NCI-H345 (cell line): ENCODE data around the gene NRDE2.

Experiments used
- DNase-seq: peaks from one replicate; lab custom pipeline; 2025; lab: John Stamatoyannopoulos, UW

The NRDE2 gene

GRCh38 chr14:90331497-90332270 is at the start of gene NRDE2:
Gene NRDE2 (minus strand): TSS chr14:90331941. CDS start chr14:90331904, 37 bp downstream.
- DNase-seq, result peak; percentile 98

GRCh38 chr14:90381011-90381786 is 49.5 kb upstream of the NRDE2 start:
- DNase-seq, result peak; percentile 25

- no peak for DNase-seq
Observed at GRCh38 chr14:90379106-90379505, 47.4 kb upstream of the NRDE2 start.

- no peak for DNase-seq
Observed at GRCh38 chr14:90378249-90378648, 46.5 kb upstream of the NRDE2 start.

- peak; percentile 84 for DNase-seq
Observed at GRCh38 chr14:90375934-90376333, 44.2 kb upstream of the NRDE2 start.

GRCh38 chr14:90374813-90375212 is 43.1 kb upstream of the NRDE2 start:
- DNase-seq, result no peak

- DNase-seq, result no peak
Observed at GRCh38 chr14:90373887-90374286, 42.1 kb upstream of the NRDE2 start.

- DNase-seq, result no peak
Observed at GRCh38 chr14:90368946-90369721, 37.4 kb upstream of the NRDE2 start.

- DNase-seq, result no peak
Observed at GRCh38 chr14:90362558-90362896, 30.8 kb upstream of the NRDE2 start.

- DNase-seq, result no peak
Observed at GRCh38 chr14:90361865-90362557, 30.3 kb upstream of the NRDE2 start.

GRCh38 chr14:90358359-90358758 is 26.6 kb upstream of the NRDE2 start:
- DNase-seq, result no peak

GRCh38 chr14:90356925-90357324 is 25.2 kb upstream of the NRDE2 start:
- DNase-seq, result no peak

GRCh38 chr14:90355540-90356518 is 24.1 kb upstream of the NRDE2 start:
- DNase-seq, result no peak

GRCh38 chr14:90354551-90355298 is 23.0 kb upstream of the NRDE2 start:
- no peak for DNase-seq

GRCh38 chr14:90349739-90350138 is 18.0 kb upstream of the NRDE2 start:
- DNase-seq, result no peak

GRCh38 chr14:90348270-90348669 is 16.5 kb upstream of the NRDE2 start:
- DNase-seq, result no peak

GRCh38 chr14:90345239-90345557 is 13.5 kb upstream of the NRDE2 start:
- DNase-seq, result no peak

GRCh38 chr14:90344331-90345238 is 12.8 kb upstream of the NRDE2 start:
- DNase-seq, result no peak

- no peak for DNase-seq
Observed at GRCh38 chr14:90342327-90342726, 10.6 kb upstream of the NRDE2 start.
